WERI-Rb-1 (cell line): ENCODE measurements around the gene DGCR8.

ENCODE experiments used
- DNase-seq: peaks from one replicate; pipeline ENCODE4 v3.0.0-alpha.2; 2020
- H3K27ac ChIP-seq: fragments of 250-450 bp; sonication (Bioruptor Pico); 2 replicates; pipeline ENCODE4 v1.5.1; 2020; ENCODE audit warnings: mild to moderate bottlenecking, moderate library complexity
- H3K27me3 ChIP-seq: fragments of 250-450 bp; sonication (Bioruptor Pico); 2 replicates; pipeline ENCODE4 v1.5.1; 2021; ENCODE audit warnings: mild to moderate bottlenecking, low read depth, moderate library complexity; ENCODE audit not compliant: insufficient read depth, severe bottlenecking
- H3K36me3 ChIP-seq: fragments of 250-450 bp; sonication (Bioruptor Pico); 2 replicates; pipeline ENCODE4 v1.5.1; 2020; ENCODE audit warnings: mild to moderate bottlenecking, moderate library complexity
- H3K4me3 ChIP-seq: 2 replicates; pipeline ENCODE4 v1.5.1; 2011; ENCODE audit warnings: low read depth, mild to moderate bottlenecking, control low read depth, low read length
- H3K9me3 ChIP-seq: fragments of 250-450 bp; sonication (Bioruptor Pico); 2 replicates; pipeline ENCODE4 v1.5.1; 2021; ENCODE audit warnings: mild to moderate bottlenecking, moderate library complexity; ENCODE audit not compliant: severe bottlenecking
- CTCF ChIP-seq: IDR thresholded peaks from 2 replicates; pipeline ENCODE4 v1.5.1; 2011; ENCODE audit warnings: low read depth, mild to moderate bottlenecking, control low read depth, inconsistent platforms, low read length

The DGCR8 gene

GRCh38 chr22:20102203-20102780 lies 22.3 kb downstream of the DGCR8 start:
- no peak overlapping the region for H3K4me3 ChIP-seq
- H3K27ac ChIP-seq = no peak overlapping the region; the same call in 1 of the 2 replicates
- no peak for DNase-seq
- peak; percentile 59 for TF ChIP-seq CTCF
- H3K27me3 ChIP-seq = no peaks in the 10 kb centered on the region
- no peaks in the 10 kb centered on the region for H3K9me3 ChIP-seq
- peaks cover 89% of the 10 kb centered on the region for H3K36me3 ChIP-seq

GRCh38 chr22:20105456-20106204 lies 25.6 kb downstream of the DGCR8 start:
- Histone ChIP-seq H3K4me3 (no peak overlapping the region), H3K27ac (peak overlapping the region; percentile 76), H3K9me3 (no peaks in the 10 kb centered on the region), H3K36me3 (peaks cover 89% of the 10 kb centered on the region), H3K27me3 (no peaks in the 10 kb centered on the region)
- DNase-seq = no peak
- no peak for TF ChIP-seq CTCF

- Histone ChIP-seq H3K27ac (peak overlapping the region; percentile 76), H3K36me3 (peaks cover 89% of the 10 kb centered on the region), H3K4me3 (no peak overlapping the region), H3K27me3 (no peaks in the 10 kb centered on the region), H3K9me3 (no peaks in the 10 kb centered on the region)
- no peak for TF ChIP-seq CTCF
- peak; percentile 55 for DNase-seq
Observed at GRCh38 chr22:20106205-20106848, 26.3 kb downstream of the DGCR8 start.

GRCh38 chr22:20106849-20107237 lies 26.8 kb downstream of the DGCR8 start:
- DNase-seq = no peak
- no peak for TF ChIP-seq CTCF
- H3K9me3 ChIP-seq = no peaks in the 10 kb centered on the region
- no peaks in the 10 kb centered on the region for H3K27me3 ChIP-seq
- peak overlapping the region; percentile 76 for H3K27ac ChIP-seq
- peaks cover 89% of the 10 kb centered on the region for H3K36me3 ChIP-seq
- no peak overlapping the region for H3K4me3 ChIP-seq

- H3K9me3 ChIP-seq = no peaks in the 10 kb centered on the region
- no peak for DNase-seq
- TF ChIP-seq CTCF = no peak
- H3K36me3 ChIP-seq = peaks cover 89% of the 10 kb centered on the region
- peak overlapping the region; percentile 76 for H3K27ac ChIP-seq
- no peaks in the 10 kb centered on the region for H3K27me3 ChIP-seq
- no peak overlapping the region for H3K4me3 ChIP-seq
Observed at GRCh38 chr22:20107471-20107901, 27.4 kb downstream of the DGCR8 start.
